Type B pancreatic cell (in vitro differentiated cells): ENCODE results near the gene PACSIN2. TPM values are rescaled to one million over a fixed set of nuclear protein-coding genes. Genes with fewer than 3 reads are reported as not detected.

Experiments
- DNase-seq: peaks from one replicate; pipeline ENCODE4 v3.0.0; 2021; ENCODE audit warnings: mixed read lengths; ENCODE audit not compliant: unreplicated experiment; ENCODE audit errors: extremely low spot score
- H3K27ac Mint-ChIP-seq: 2 replicates; pipeline ENCODE4 v1.8.0; 2021; ENCODE audit warnings: mild to moderate bottlenecking, mixed read lengths
- H3K27me3 Mint-ChIP-seq: 2 replicates; pipeline ENCODE4 v1.8.0; 2021; ENCODE audit warnings: mixed read lengths
- H3K36me3 Mint-ChIP-seq: 2 replicates; pipeline ENCODE4 v1.8.0; 2021; ENCODE audit warnings: mixed read lengths
- H3K4me1 Mint-ChIP-seq: one replicate; pipeline ENCODE4 v1.8.0; 2021; ENCODE audit warnings: mixed read lengths; ENCODE audit not compliant: unreplicated experiment
- H3K4me3 Mint-ChIP-seq: 2 replicates; pipeline ENCODE4 v1.8.0; 2021; ENCODE audit warnings: mild to moderate bottlenecking, mixed read lengths
- H3K9me3 Mint-ChIP-seq: 2 replicates; pipeline ENCODE4 v1.8.0; 2021; ENCODE audit warnings: mixed read lengths
- total RNA-seq: library from RNA; stranded (reverse); gene quantifications from 2 replicates; pipeline ENCODE4 v1.2.1, GENCODE V29; 2021; ENCODE audit warnings: low replicate concordance
- TF ChIP-seq, protein P1 (sequence below): fragments of 200-600 bp; sonication (generic); conservative IDR thresholded peaks from 2 replicates; pipeline ENCODE4 v1.5.0; 2021; ENCODE audit warnings: antibody characterized with exemption, mild to moderate bottlenecking

The PACSIN2 gene
- total RNA-seq, 1 donor from 2014 or later: 53.4 TPM

DNA sequence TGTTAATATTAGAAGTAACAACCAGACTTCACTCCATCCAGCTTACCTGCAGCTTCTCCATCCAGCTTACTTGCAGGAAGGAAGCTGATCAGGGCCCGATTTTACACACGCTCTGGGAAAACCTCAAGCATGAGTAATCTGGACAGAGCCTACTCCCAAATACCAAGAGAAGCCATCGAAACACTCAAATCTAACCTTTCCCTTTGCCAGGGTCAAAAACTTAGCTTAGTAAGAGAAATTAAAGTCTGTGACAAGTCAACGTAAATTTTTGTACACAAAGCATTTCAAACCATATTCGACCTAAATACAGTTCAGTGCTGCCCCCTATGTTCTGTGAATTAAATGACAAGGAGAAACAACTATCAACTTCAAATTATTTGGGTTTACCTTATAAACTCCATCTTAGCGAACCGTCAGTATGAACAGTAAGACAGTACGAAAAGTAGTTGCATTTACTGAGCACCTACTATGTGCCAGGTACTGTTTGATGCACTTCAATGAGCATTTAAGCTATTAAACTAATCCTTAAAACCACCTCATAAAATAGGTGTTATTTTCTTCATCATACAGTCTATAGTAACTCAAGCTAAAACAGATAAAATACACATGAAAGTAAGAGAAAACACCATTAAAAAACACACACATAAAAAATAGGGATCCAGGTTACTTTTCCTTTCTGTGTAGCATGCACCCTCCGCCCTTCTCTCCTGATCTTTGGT, 194.7 kb downstream of the PACSIN2 start:
- Mint-ChIP-seq H3K36me3 (peaks cover 21% of the 10 kb centered on the region), H3K9me3 (no peaks in the 10 kb centered on the region), H3K27me3 (no peaks in the 10 kb centered on the region), H3K27ac (peak overlapping the region; percentile 88), H3K4me1 (peaks cover 4% of the 10 kb centered on the region), H3K4me3 (no peak overlapping the region)
- no peak for DNase-seq
- TF ChIP-seq, protein P1, sequence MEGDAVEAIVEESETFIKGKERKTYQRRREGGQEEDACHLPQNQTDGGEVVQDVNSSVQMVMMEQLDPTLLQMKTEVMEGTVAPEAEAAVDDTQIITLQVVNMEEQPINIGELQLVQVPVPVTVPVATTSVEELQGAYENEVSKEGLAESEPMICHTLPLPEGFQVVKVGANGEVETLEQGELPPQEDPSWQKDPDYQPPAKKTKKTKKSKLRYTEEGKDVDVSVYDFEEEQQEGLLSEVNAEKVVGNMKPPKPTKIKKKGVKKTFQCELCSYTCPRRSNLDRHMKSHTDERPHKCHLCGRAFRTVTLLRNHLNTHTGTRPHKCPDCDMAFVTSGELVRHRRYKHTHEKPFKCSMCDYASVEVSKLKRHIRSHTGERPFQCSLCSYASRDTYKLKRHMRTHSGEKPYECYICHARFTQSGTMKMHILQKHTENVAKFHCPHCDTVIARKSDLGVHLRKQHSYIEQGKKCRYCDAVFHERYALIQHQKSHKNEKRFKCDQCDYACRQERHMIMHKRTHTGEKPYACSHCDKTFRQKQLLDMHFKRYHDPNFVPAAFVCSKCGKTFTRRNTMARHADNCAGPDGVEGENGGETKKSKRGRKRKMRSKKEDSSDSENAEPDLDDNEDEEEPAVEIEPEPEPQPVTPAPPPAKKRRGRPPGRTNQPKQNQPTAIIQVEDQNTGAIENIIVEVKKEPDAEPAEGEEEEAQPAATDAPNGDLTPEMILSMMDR: peak; percentile 75

Other genes with a start within 250 kb of the PACSIN2 start
- gene ARFGAP3, start 157.9 kb downstream of the PACSIN2 start, total RNA-seq: 29.3 and 34.6 TPM in 2 replicates
- 11.0 and 16.9 TPM in 2 replicates for gene TTLL1, start 74.2 kb upstream of the PACSIN2 start, total RNA-seq
- gene BIK, start 95.6 kb upstream of the PACSIN2 start, total RNA-seq: 5.4 and 37.9 TPM in 2 replicates
- gene MCAT, start 128.2 kb upstream of the PACSIN2 start, total RNA-seq: 24.0 and 27.0 TPM in 2 replicates
- 16.9 and 30.9 TPM in 2 replicates for gene TSPO, start 136.4 kb upstream of the PACSIN2 start, total RNA-seq
- gene TTLL12, start 172.0 kb upstream of the PACSIN2 start, total RNA-seq: 57.3 and 98.5 TPM in 2 replicates